Fibroblast of the aortic adventitia (primary cell): ENCODE data around the gene MVD. TPM values are rescaled to one million over a fixed set of nuclear protein-coding genes. Genes with fewer than 3 reads are reported as not detected.

ENCODE experiments used
- DNase-seq: peaks from one replicate; pipeline ENCODE4 v3.0.0-alpha.2; 2010; ENCODE audit warnings: low read depth
- H3K4me3 ChIP-seq: 2 replicates; pipeline ENCODE4 v1.5.1; 2011; ENCODE audit warnings: low read depth, mild to moderate bottlenecking, control low read depth, low read length, moderate library complexity
- total RNA-seq: library from RNA; depleted of rRNA; stranded (reverse); fragments of >200 nt; gene quantifications from 2 replicates; pipeline ENCODE4 v1.2.3, GENCODE V29; 2012; ENCODE audit warnings: low replicate concordance
- TF ChIP-seq, protein P1 (sequence below): IDR thresholded peaks from 2 replicates; pipeline ENCODE4 v1.5.1; 2011; ENCODE audit warnings: mild to moderate bottlenecking, low read length, control low read depth, inconsistent platforms; ENCODE audit not compliant: insufficient read depth

The MVD gene
- total RNA-seq, 1 donor, result 24.4 TPM

DNA sequence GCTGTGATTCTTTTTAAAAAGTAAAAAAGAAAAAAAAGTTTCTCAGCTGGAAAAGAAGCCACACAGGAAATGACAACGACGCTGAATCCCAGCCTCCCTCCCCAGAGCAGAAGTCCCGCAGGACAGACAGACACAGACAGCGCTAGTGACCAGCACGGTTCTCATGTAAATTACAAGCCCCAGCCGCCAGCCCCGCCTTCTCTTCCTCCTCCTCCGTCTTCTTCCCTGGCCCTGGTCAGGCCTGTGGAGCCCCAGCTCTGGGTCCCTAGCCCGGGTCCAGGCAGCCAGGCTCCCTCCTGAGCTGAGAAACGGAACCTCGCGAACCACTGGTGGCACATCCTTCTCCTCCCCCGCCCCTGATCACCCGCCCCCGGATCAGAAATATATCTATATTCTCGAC is 31.5 kb downstream of the MVD start:
- H3K4me3 ChIP-seq, result no peak overlapping the region
- TF ChIP-seq, protein P1, sequence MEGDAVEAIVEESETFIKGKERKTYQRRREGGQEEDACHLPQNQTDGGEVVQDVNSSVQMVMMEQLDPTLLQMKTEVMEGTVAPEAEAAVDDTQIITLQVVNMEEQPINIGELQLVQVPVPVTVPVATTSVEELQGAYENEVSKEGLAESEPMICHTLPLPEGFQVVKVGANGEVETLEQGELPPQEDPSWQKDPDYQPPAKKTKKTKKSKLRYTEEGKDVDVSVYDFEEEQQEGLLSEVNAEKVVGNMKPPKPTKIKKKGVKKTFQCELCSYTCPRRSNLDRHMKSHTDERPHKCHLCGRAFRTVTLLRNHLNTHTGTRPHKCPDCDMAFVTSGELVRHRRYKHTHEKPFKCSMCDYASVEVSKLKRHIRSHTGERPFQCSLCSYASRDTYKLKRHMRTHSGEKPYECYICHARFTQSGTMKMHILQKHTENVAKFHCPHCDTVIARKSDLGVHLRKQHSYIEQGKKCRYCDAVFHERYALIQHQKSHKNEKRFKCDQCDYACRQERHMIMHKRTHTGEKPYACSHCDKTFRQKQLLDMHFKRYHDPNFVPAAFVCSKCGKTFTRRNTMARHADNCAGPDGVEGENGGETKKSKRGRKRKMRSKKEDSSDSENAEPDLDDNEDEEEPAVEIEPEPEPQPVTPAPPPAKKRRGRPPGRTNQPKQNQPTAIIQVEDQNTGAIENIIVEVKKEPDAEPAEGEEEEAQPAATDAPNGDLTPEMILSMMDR, result no peak

DNA sequence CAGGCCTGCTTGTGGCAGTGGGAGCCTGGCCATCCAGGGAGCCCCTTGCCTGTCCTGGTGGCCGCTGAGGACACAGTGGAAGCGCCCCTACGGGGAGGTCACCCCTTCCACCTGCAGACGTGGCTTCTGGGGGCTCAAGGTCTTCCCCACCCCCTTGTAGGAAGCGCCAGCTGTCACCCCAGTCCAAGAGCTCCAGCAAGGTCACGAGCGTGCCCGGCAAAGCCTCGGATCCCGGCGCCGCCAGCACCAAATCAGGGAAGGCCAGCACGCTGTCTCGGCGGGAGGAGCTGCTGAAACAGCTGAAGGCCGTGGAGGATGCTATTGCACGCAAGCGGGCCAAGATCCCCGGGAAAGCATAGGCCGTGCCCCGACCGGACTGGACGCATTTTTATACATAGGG is 31.9 kb downstream of the MVD start:
- TF ChIP-seq, protein P1, result no peak
- DNase-seq, result no peak

More for the DNA sequence above, 31.5 kb downstream of the MVD start:
- no peak for DNase-seq

DNA sequence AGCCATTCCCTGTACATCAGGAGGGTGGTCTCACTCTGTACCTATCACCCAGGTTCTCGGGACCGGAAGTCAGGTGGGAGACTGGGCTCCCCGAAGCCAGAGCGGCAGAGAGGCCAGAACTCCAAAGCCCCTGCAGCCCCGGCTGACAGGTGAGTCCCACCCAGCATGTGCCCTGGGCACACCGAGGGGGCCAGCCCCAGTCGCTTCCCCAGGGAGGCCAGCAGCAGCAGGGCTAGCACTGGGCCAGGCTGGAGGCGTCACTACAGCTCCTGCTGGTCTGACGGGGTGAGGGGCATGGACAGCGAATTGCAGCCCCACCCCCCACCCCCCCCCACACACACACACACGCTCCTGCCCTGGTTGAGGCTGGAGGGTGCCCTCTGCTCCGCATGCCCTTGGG is 32.5 kb downstream of the MVD start:
- no peak overlapping the region for H3K4me3 ChIP-seq
- DNase-seq, result no peak
- TF ChIP-seq, protein P1, result no peak

More for the DNA sequence above, 31.9 kb downstream of the MVD start:
- H3K4me3 ChIP-seq, result no peak overlapping the region

- no peak overlapping the region for H3K4me3 ChIP-seq
- TF ChIP-seq, protein P1, result no peak
Observed at GRCh38 chr16:88629835-88630234, 33.1 kb downstream of the MVD start.

DNA sequence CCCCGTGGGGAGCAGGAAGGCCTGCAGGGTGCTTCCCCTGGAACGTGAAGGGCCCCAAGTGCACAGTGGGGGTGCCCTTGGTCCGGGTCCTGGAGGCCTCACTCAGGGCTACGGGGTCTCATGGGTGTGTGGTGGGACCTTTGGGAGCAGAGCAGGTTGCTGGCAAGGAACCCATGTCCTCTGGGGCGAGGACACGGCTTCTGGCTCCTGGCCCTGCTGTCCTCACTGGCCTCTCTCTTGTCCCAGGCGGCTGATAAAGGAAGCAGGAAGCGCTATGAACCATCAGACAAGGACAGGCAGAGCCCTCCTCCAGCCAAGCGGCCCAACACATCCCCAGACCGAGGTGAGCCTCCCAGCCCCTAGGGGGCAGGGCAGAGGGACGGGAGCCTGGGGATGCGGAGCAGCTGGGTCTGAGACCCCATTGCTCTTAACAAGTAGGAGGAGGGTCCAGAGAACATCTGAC is 34.3 kb downstream of the MVD start:
- TF ChIP-seq, protein P1, result peak; percentile 12
- no peak overlapping the region for H3K4me3 ChIP-seq
- DNase-seq, result no peak

More at GRCh38 chr16:88629835-88630234, 33.1 kb downstream of the MVD start:
- no peak for DNase-seq

DNA sequence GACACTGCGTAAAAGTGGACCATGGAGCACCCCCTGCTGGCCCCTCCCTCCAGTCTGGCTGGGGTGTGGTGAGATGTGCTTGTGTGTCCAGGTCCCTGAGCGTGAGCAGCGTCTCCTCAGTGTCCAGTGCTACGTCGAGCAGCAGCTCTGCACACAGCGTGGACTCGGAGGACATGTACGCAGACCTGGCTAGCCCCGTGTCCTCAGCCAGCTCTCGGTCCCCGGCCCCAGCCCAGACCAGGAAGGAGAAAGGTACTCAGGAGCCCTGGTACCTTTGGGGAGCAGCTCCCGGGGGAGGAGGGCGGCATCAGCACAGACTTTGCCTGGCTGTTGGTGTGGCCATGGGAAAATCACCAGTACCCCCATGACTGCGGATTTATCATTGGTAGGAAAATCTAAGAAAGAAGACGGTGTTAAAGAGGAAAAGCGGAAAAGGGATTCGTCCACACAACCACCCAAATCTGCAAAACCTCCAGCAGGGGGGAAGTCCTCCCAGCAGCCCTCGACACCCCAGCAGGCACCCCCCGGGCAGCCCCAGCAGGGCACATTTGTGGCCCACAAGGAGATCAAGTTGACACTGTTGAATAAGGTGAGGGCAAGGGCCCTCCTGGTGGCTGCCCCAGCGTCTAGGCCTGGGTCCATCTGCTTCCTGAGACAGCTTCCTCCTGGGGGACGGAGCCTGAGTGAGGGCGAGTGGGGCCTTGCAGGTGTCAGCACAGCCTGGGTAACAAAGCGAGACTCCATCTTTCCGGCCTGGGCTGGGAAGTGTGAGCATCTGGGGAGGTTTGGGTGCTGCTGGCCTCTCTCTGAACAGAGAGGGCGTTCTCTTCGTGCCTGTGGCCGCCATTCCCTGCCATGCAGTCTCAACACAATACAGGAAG is 35.1 kb downstream of the MVD start:
- TF ChIP-seq, protein P1, result no peak
- H3K4me3 ChIP-seq, result no peak overlapping the region
- DNase-seq, result no peak
